ENCODE data around the gene HIBCH.
"Not testable (repeated sequence)": the region's sequence is repeated elsewhere in the genome, so short reads cannot be mapped to it uniquely, and the experiment has no call there.

DNA sequence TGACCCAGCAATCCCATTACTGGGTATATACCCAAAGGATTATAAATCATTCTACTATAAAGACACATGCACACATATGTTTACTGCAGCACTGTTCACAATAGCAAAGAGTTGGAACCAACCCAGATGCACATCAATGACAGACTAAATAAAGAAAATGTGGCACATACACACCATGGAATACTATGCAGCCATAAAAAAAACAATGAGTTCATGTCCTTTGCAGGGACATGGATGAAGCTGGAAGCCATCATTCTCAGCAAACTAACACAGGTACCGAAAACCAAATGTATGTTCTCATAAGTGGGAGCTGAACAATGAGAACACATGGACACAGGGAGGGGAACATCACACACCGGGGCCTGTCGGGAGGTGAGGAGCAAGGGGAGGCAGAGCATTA is 49.9 kb downstream of the HIBCH start:
- TF ChIP-seq, protein P1, sequence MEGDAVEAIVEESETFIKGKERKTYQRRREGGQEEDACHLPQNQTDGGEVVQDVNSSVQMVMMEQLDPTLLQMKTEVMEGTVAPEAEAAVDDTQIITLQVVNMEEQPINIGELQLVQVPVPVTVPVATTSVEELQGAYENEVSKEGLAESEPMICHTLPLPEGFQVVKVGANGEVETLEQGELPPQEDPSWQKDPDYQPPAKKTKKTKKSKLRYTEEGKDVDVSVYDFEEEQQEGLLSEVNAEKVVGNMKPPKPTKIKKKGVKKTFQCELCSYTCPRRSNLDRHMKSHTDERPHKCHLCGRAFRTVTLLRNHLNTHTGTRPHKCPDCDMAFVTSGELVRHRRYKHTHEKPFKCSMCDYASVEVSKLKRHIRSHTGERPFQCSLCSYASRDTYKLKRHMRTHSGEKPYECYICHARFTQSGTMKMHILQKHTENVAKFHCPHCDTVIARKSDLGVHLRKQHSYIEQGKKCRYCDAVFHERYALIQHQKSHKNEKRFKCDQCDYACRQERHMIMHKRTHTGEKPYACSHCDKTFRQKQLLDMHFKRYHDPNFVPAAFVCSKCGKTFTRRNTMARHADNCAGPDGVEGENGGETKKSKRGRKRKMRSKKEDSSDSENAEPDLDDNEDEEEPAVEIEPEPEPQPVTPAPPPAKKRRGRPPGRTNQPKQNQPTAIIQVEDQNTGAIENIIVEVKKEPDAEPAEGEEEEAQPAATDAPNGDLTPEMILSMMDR (IDR thresholded peaks at IDR 0.05) = not testable (repeated sequence)
- not testable (repeated sequence) for TF ChIP-seq POLR2A (IDR thresholded peaks at IDR 0.05)
